Stomach (tissue), 4 donors: ENCODE results near the gene RBMS3.

Source experiments
- CTCF ChIP-seq, 7 experiments: fragments of 450-650 bp in 4 of 7; fragments of 200-600 bp in 3 of 7; sonication (generic) in 3 of 7; IDR thresholded peaks; one replicate each; pipeline ENCODE4 v1.5.1; 2016 to 2019; ENCODE audit warnings: antibody characterized with exemption in 7 of 7, control low read depth in 2 of 7, mild to moderate bottlenecking in 1 of 7
- POLR2A ChIP-seq, 4 donors: fragments of 450-650 bp; IDR thresholded peaks; one replicate each; pipeline ENCODE4 v1.6.1; 2016; ENCODE audit warnings: antibody characterized with exemption in 4 of 4, control low read depth in 2 of 4, mild to moderate bottlenecking in 1 of 4, moderate library complexity in 1 of 4

DNA sequence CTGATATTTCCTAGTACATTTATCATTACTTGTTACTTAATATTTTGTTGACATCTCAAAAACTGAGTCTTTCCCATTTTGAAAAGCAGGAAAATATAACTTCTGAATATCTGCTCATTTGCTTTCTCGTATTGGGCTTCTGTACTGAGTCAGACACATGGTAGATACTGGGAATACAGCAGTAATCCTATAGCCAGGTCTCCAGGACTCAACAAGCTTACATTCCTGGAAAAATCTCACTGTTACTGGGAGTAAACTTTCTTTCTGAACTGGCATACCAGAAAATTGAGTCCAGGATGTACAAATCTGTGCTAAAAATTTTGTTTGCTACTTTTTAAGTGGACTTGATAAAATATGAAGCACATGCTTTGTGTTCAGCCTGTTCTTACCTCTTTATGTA lies 240.4 kb downstream of the RBMS3 start:
- no peak for TF ChIP-seq CTCF (IDR thresholded peaks at IDR 0.05)
- TF ChIP-seq POLR2A (IDR thresholded peaks at IDR 0.05) = no peak
